Memory B cell (primary cell): ENCODE data around the gene GPAT2.
"Not testable (repeated sequence)": the region's sequence is repeated elsewhere in the genome, so short reads cannot be mapped to it uniquely, and the experiment has no call there.

ENCODE experiments used
- ATAC-seq: fragments of 150-1000 bp; cut with Tn5 transposase; 2 replicates; pipeline ENCODE4 v1.10.0; 2021; ENCODE audit warnings: low read depth, mild to moderate bottlenecking, moderate library complexity
- DNase-seq, 2 donors: peaks; one replicate each; pipeline ENCODE4 v3.0.0; 2022; ENCODE audit warnings: low spot score in 2 of 2
- H3K27ac Mint-ChIP-seq: one replicate; pipeline ENCODE4 v1.8.0; 2022; ENCODE audit warnings: mild to moderate bottlenecking, moderate library complexity, mixed read lengths
- H3K27me3 Mint-ChIP-seq: one replicate; pipeline ENCODE4 v1.8.0; 2022; ENCODE audit warnings: mixed read lengths
- H3K36me3 Mint-ChIP-seq: one replicate; pipeline ENCODE4 v1.8.0; 2022; ENCODE audit warnings: mild to moderate bottlenecking, mixed read lengths
- H3K4me1 Mint-ChIP-seq: one replicate; pipeline ENCODE4 v1.8.0; 2022; ENCODE audit warnings: mixed read lengths
- H3K4me3 Mint-ChIP-seq: one replicate; pipeline ENCODE4 v1.8.0; 2022; ENCODE audit warnings: mild to moderate bottlenecking, moderate library complexity, mixed read lengths
- H3K9me3 Mint-ChIP-seq: one replicate; pipeline ENCODE4 v1.8.0; 2022; ENCODE audit warnings: mixed read lengths

GPAT2 gene

DNA sequence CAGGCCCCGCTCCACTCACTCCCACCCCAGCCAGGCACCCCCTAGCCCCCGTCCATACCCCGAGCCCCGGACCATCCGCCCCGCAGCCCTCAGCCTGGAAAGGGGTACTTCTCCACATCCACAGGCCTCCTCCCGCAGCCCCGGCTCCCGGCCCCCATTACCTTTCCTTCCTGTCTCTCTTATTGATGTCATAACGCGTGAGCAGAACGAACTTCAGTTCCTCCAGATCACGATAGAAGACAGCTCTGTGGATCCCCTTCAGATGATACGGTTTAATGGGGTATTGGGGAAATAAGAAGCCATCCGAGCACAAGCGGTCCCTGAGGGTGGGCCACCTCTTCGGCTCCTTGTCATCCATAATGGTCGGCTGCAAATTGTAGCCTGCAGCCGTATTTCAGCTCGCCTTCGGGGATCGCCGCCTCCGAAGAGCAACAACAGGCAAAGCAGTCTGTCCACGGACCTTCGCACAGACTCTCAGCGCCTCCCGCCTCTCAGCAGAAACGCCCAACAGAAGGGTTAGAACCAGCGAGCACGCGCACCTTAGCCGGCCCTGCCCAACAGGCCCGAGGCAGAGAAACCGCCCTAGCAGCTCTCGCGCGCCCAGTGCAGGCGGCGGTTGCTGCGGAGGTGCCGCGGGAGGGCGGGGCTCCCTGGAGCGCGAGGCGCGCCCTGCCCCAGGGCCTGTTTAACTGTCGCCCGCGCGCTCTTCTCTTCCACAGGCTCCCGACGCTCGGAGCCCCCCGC, 43.2 kb downstream of the GPAT2 start, which contains the start of gene ANKRD36C:
Gene ANKRD36C (minus strand): TSS at position 474 of the 744 bp plus-strand sequence. CDS start 116 bp downstream, at position 358.
- H3K4me3 Mint-ChIP-seq, result peak within 1 kb of the TSS; percentile 95
- peak within 1 kb of the TSS; percentile 97 for H3K27ac Mint-ChIP-seq
- peaks cover 10% of the 10 kb centered on the region for H3K27me3 Mint-ChIP-seq
- H3K9me3 Mint-ChIP-seq, H3K4me1 Mint-ChIP-seq, H3K36me3 Mint-ChIP-seq: not testable (repeated sequence)
- peak; percentile 31 to 54 for DNase-seq
- peak; percentile 87 for ATAC-seq

DNA sequence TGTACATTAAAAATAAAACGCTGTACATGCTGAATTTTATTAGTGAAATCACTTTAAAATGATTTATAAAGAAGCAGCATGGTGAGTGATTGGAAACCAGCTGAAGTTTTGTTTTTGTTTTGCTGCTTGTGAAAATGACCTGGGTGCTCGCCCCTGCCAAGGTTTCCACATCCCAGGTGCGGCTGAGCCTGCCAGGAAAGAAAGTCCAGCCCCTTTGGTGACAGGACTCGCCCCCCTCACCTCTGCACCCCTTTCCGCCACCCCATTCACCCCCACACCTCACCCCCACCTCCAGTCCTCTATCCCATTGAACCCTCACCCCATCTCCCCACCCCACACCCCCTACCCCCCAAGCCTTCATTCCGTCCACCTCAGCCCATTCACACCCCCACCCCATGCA, 43.8 kb downstream of the GPAT2 start:
- not testable (repeated sequence) for H3K9me3 Mint-ChIP-seq, H3K4me1 Mint-ChIP-seq, H3K27me3 Mint-ChIP-seq, DNase-seq, H3K36me3 Mint-ChIP-seq, ATAC-seq
- Mint-ChIP-seq H3K27ac (peak overlapping the region; percentile 97), H3K4me3 (peak overlapping the region; percentile 68)
